ENCODE results near the gene FBXO44. TPM values are rescaled to one million over a fixed set of nuclear protein-coding genes. Genes with fewer than 3 reads are reported as not detected.

FBXO44 gene
- total RNA-seq, 2 donors from 2014 or later = 29.1 to 39.1 TPM

DNA sequence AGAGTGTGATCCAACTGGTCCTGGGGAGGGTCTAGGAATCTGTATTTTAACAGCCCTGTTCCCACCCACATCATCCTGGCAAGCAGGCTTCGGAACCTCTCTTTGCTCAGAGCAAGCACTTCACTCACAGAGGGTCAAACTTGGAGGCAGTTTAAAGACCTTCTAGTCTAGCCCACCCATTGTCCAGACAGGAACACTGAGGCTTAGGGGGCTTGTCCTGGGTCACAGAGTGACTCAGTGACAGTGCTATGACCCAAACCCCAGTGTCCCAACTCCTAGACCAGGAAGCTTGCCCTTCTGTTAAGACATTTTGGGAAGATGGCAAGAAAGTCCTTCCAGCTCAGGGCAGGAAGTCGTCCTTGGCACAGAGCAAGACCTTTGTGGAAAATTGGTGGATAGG is 36.9 kb upstream of the FBXO44 start:
- H3K27me3 Mint-ChIP-seq (ENCODE audit: insufficient read depth) = no peaks in the 10 kb centered on the region
- no peak overlapping the region for H3K4me3 Mint-ChIP-seq
- H3K9ac ChIP-seq (ENCODE audit: extremely low read depth, low read length, poor library complexity, severe bottlenecking) = no peak overlapping the region
- no peaks in the 10 kb centered on the region for H3K9me3 Mint-ChIP-seq
- H3K4me1 ChIP-seq (ENCODE audit: control insufficient read depth, insufficient read depth, low read length) = no peaks in the 10 kb centered on the region
- H3K36me3 ChIP-seq (ENCODE audit: control insufficient read depth, insufficient read depth, low read length) = no peaks in the 10 kb centered on the region
- H3K4me3 ChIP-seq (ENCODE audit: low read length) = no peak overlapping the region
- no peak overlapping the region for H3K27ac ChIP-seq (ENCODE audit: low read depth, low read length)
- 94% methylated on average over 2 of the region's 2 CpGs; no CpG with 5 or more reads in 1 of the 2 experiments for WGBS, 2 experiments (ENCODE audit: insufficient coverage in 1 of 2, insufficient read length in 1 of 2)
- H3K9me3 ChIP-seq (ENCODE audit: control insufficient read depth, low read length) = no peaks in the 10 kb centered on the region
- H3K27ac Mint-ChIP-seq = no peak overlapping the region
- H3K4me1 Mint-ChIP-seq = no peaks in the 10 kb centered on the region
- TF ChIP-seq, protein P1, sequence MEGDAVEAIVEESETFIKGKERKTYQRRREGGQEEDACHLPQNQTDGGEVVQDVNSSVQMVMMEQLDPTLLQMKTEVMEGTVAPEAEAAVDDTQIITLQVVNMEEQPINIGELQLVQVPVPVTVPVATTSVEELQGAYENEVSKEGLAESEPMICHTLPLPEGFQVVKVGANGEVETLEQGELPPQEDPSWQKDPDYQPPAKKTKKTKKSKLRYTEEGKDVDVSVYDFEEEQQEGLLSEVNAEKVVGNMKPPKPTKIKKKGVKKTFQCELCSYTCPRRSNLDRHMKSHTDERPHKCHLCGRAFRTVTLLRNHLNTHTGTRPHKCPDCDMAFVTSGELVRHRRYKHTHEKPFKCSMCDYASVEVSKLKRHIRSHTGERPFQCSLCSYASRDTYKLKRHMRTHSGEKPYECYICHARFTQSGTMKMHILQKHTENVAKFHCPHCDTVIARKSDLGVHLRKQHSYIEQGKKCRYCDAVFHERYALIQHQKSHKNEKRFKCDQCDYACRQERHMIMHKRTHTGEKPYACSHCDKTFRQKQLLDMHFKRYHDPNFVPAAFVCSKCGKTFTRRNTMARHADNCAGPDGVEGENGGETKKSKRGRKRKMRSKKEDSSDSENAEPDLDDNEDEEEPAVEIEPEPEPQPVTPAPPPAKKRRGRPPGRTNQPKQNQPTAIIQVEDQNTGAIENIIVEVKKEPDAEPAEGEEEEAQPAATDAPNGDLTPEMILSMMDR (conservative IDR thresholded peaks at IDR 0.05) = no peak
- H3K36me3 Mint-ChIP-seq (ENCODE audit: low read depth) = no peaks in the 10 kb centered on the region
- DNase-seq = no peak
- H3K27me3 ChIP-seq (ENCODE audit: control insufficient read depth, insufficient read depth, low read length, poor library complexity, severe bottlenecking) = no peaks in the 10 kb centered on the region

DNA sequence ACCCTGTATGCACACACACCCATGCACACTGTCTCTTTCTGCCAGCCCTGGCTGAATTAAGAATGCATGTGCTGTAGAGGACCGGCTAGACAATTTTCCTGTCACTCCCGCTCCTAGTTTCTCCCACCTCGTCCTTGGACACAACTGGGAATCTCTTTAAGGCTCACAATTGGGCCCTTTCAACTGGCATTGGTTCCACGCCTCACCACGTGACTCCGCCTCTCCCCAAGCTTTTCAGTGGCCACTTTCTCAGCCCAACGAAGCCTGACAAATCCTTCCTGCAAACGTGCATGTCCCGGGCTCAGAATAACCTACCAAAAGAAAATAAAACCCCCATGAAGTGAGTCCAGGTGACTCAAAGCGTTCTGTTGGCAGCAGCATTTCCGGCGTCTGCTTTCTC is 34.3 kb upstream of the FBXO44 start:
- H3K9me3 ChIP-seq (ENCODE audit: control insufficient read depth, low read length) = no peaks in the 10 kb centered on the region
- H3K36me3 ChIP-seq (ENCODE audit: control insufficient read depth, insufficient read depth, low read length) = no peaks in the 10 kb centered on the region
- Mint-ChIP-seq H3K27me3 (ENCODE audit: insufficient read depth) (peaks cover 3% of the 10 kb centered on the region), H3K27ac (no peak overlapping the region), H3K4me3 (no peak overlapping the region), H3K36me3 (ENCODE audit: low read depth) (no peaks in the 10 kb centered on the region), H3K4me1 (no peaks in the 10 kb centered on the region), H3K9me3 (no peaks in the 10 kb centered on the region)
- DNase-seq = no peak
- H3K27me3 ChIP-seq (ENCODE audit: control insufficient read depth, insufficient read depth, low read length, poor library complexity, severe bottlenecking) = no peaks in the 10 kb centered on the region
- H3K4me3 ChIP-seq (ENCODE audit: low read length) = no peak overlapping the region
- 79 to 80% methylated on average over 10 to 12 of the region's 12 CpGs for WGBS, 2 experiments (ENCODE audit: insufficient coverage in 1 of 2, insufficient read length in 1 of 2)
- no peak overlapping the region for H3K9ac ChIP-seq (ENCODE audit: extremely low read depth, low read length, poor library complexity, severe bottlenecking)
- no peaks in the 10 kb centered on the region for H3K4me1 ChIP-seq (ENCODE audit: control insufficient read depth, insufficient read depth, low read length)
- TF ChIP-seq, protein P1 (conservative IDR thresholded peaks at IDR 0.05) = no peak
- H3K27ac ChIP-seq (ENCODE audit: low read depth, low read length) = no peak overlapping the region

DNA sequence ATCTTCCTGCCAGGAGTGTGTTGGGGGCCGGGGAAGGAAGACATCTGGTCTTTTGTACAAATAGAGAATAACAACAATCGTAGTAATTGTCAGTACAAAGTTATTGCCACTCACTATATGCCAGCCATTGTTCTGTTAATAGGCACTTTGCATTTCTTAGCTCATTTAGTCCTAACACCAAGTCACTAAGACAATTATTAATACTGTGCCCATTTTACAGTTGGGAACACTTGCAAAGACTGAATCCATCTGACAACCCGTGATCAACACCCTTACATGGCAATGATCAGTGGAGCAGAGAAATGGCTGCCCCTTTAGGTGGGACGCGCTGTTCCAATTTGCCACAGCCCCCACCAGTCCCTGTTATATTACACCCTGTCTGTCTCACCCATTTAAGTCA is 33.8 kb upstream of the FBXO44 start:
- no peaks in the 10 kb centered on the region for H3K9me3 Mint-ChIP-seq
- no peaks in the 10 kb centered on the region for H3K4me1 ChIP-seq (ENCODE audit: control insufficient read depth, insufficient read depth, low read length)
- TF ChIP-seq, protein P1 (conservative IDR thresholded peaks at IDR 0.05) = no peak
- no peak overlapping the region for H3K27ac Mint-ChIP-seq
- no peaks in the 10 kb centered on the region for H3K27me3 ChIP-seq (ENCODE audit: control insufficient read depth, insufficient read depth, low read length, poor library complexity, severe bottlenecking)
- H3K36me3 Mint-ChIP-seq (ENCODE audit: low read depth) = no peaks in the 10 kb centered on the region
- whole genome bisulfite sequencing, 2 experiments (ENCODE audit: insufficient coverage in 1 of 2, insufficient read length in 1 of 2) = 91% methylated on average over 3 to 5 of the region's 5 CpGs
- no peak for DNase-seq
- H3K4me3 ChIP-seq (ENCODE audit: low read length) = no peak overlapping the region
- peaks cover 4% of the 10 kb centered on the region for H3K27me3 Mint-ChIP-seq (ENCODE audit: insufficient read depth)
- no peak overlapping the region for H3K4me3 Mint-ChIP-seq
- no peaks in the 10 kb centered on the region for H3K9me3 ChIP-seq (ENCODE audit: control insufficient read depth, low read length)
- no peak overlapping the region for H3K9ac ChIP-seq (ENCODE audit: extremely low read depth, low read length, poor library complexity, severe bottlenecking)
- H3K36me3 ChIP-seq (ENCODE audit: control insufficient read depth, insufficient read depth, low read length) = no peaks in the 10 kb centered on the region
- no peak overlapping the region for H3K27ac ChIP-seq (ENCODE audit: low read depth, low read length)
- H3K4me1 Mint-ChIP-seq = no peaks in the 10 kb centered on the region
